ENCODE results near the gene WIPI1. TPM values are rescaled to one million over a fixed set of nuclear protein-coding genes. Genes with fewer than 3 reads are reported as not detected.

The WIPI1 gene
- total and polyA plus RNA-seq, 4 donors, result 18.5 to 53.1 (median 38.2) TPM

- 72 to 75% methylated on average over 12 of the region's 12 CpGs for WGBS, 2 donors
- Histone ChIP-seq H3K4me1 (ENCODE audit: control insufficient read depth in 1 of 2, insufficient read depth in 2 of 2, low read length in 2 of 2) (no peaks in the 10 kb centered on the region), H3K4me3 (ENCODE audit: low read length in 2 of 2) (no peak overlapping the region), H3K27me3 (ENCODE audit: control insufficient read depth in 1 of 2, insufficient read depth in 2 of 2, low read length in 1 of 2) (no peaks in the 10 kb centered on the region), H3K36me3 (ENCODE audit: control insufficient read depth in 1 of 2, insufficient read depth in 2 of 2, low read length in 1 of 2) (no peaks in the 10 kb centered on the region), H3K27ac (ENCODE audit: low read depth in 1 of 2, low read length in 2 of 2) (no peak overlapping the region), H3K9me3 (ENCODE audit: control insufficient read depth, low read length) (no peaks in the 10 kb centered on the region)
- intact Hi-C loops (cut with DNase I), result no loop called here
- ATAC-seq (ENCODE audit: low FRiP score) (peak; percentile 53), DNase-seq (peak in 1 of 2 donors; percentile 70)
Measured at GRCh38 chr17:68491381-68492231, 34.3 kb upstream of the WIPI1 start.

GRCh38 chr17:68489919-68490318 is 32.6 kb upstream of the WIPI1 start:
- Histone ChIP-seq H3K9me3 (ENCODE audit: control insufficient read depth, low read length) (no peaks in the 10 kb centered on the region), H3K4me3 (ENCODE audit: low read length in 2 of 2) (no peak overlapping the region), H3K27ac (ENCODE audit: low read depth in 1 of 2, low read length in 2 of 2) (no peak overlapping the region), H3K27me3 (ENCODE audit: control insufficient read depth in 1 of 2, insufficient read depth in 2 of 2, low read length in 1 of 2) (no peaks in the 10 kb centered on the region), H3K36me3 (ENCODE audit: control insufficient read depth in 1 of 2, insufficient read depth in 2 of 2, low read length in 1 of 2) (no peaks in the 10 kb centered on the region), H3K4me1 (ENCODE audit: control insufficient read depth in 1 of 2, insufficient read depth in 2 of 2, low read length in 2 of 2) (no peaks in the 10 kb centered on the region)
- ATAC-seq (ENCODE audit: low FRiP score), result peak; percentile 65
- intact Hi-C loops (cut with DNase I), result no loop called here
- DNase-seq, result no peak
- 63 to 67% methylated on average over 4 of the region's 4 CpGs for WGBS, 2 donors

- H3K36me3 ChIP-seq (ENCODE audit: control insufficient read depth in 1 of 2, insufficient read depth in 2 of 2, low read length in 1 of 2), result no peaks in the 10 kb centered on the region
- no peaks in the 10 kb centered on the region for H3K9me3 ChIP-seq (ENCODE audit: control insufficient read depth, low read length)
- no peaks in the 10 kb centered on the region for H3K4me1 ChIP-seq (ENCODE audit: control insufficient read depth in 1 of 2, insufficient read depth in 2 of 2, low read length in 2 of 2)
- DNase-seq (no peak), ATAC-seq (ENCODE audit: low FRiP score) (no peak)
- WGBS, 2 donors, result 47 to 59% methylated on average over 2 of the region's 2 CpGs
- intact Hi-C loops (cut with DNase I), result no loop called here
- H3K4me3 ChIP-seq (ENCODE audit: low read length in 2 of 2), result no peak overlapping the region
- H3K27ac ChIP-seq (ENCODE audit: low read depth in 1 of 2, low read length in 2 of 2), result no peak overlapping the region
- H3K27me3 ChIP-seq (ENCODE audit: control insufficient read depth in 1 of 2, insufficient read depth in 2 of 2, low read length in 1 of 2), result no peaks in the 10 kb centered on the region
Measured at GRCh38 chr17:68484458-68484857, 27.2 kb upstream of the WIPI1 start.

- Histone ChIP-seq H3K27ac (ENCODE audit: low read depth in 1 of 2, low read length in 2 of 2) (no peak overlapping the region), H3K36me3 (ENCODE audit: control insufficient read depth in 1 of 2, insufficient read depth in 2 of 2, low read length in 1 of 2) (no peaks in the 10 kb centered on the region), H3K4me1 (ENCODE audit: control insufficient read depth in 1 of 2, insufficient read depth in 2 of 2, low read length in 2 of 2) (peaks cover 0 to 3% of the 10 kb centered on the region in 2 donors), H3K4me3 (ENCODE audit: low read length in 2 of 2) (no peak overlapping the region), H3K27me3 (ENCODE audit: control insufficient read depth in 1 of 2, insufficient read depth in 2 of 2, low read length in 1 of 2) (no peaks in the 10 kb centered on the region), H3K9me3 (ENCODE audit: control insufficient read depth, low read length) (no peaks in the 10 kb centered on the region)
- DNase-seq, result no peak
- intact Hi-C loops (cut with DNase I), result no loop called here
- 52 to 62% methylated on average over 4 of the region's 4 CpGs for WGBS, 2 donors
- no peak for ATAC-seq (ENCODE audit: low FRiP score)
Measured at GRCh38 chr17:68482576-68483041, 25.3 kb upstream of the WIPI1 start.

GRCh38 chr17:68480885-68481284 is 23.6 kb upstream of the WIPI1 start:
- Histone ChIP-seq H3K9me3 (ENCODE audit: control insufficient read depth, low read length) (no peaks in the 10 kb centered on the region), H3K4me3 (ENCODE audit: low read length in 2 of 2) (no peak overlapping the region), H3K27ac (ENCODE audit: low read depth in 1 of 2, low read length in 2 of 2) (no peak overlapping the region), H3K27me3 (ENCODE audit: control insufficient read depth in 1 of 2, insufficient read depth in 2 of 2, low read length in 1 of 2) (no peaks in the 10 kb centered on the region), H3K4me1 (ENCODE audit: control insufficient read depth in 1 of 2, insufficient read depth in 2 of 2, low read length in 2 of 2) (peaks cover 0 to 3% of the 10 kb centered on the region in 2 donors), H3K36me3 (ENCODE audit: control insufficient read depth in 1 of 2, insufficient read depth in 2 of 2, low read length in 1 of 2) (no peaks in the 10 kb centered on the region)
- 88 to 91% methylated on average over 4 of the region's 4 CpGs for WGBS, 2 donors
- DNase-seq, result no peak
- intact Hi-C loops (cut with DNase I), result no loop called here
- no peak for ATAC-seq (ENCODE audit: low FRiP score)

- Histone ChIP-seq H3K27ac (ENCODE audit: low read depth in 1 of 2, low read length in 2 of 2) (no peak overlapping the region), H3K27me3 (ENCODE audit: control insufficient read depth in 1 of 2, insufficient read depth in 2 of 2, low read length in 1 of 2) (no peaks in the 10 kb centered on the region), H3K36me3 (ENCODE audit: control insufficient read depth in 1 of 2, insufficient read depth in 2 of 2, low read length in 1 of 2) (no peaks in the 10 kb centered on the region), H3K4me1 (ENCODE audit: control insufficient read depth in 1 of 2, insufficient read depth in 2 of 2, low read length in 2 of 2) (no peaks in the 10 kb centered on the region), H3K4me3 (ENCODE audit: low read length in 2 of 2) (no peak overlapping the region), H3K9me3 (ENCODE audit: control insufficient read depth, low read length) (no peaks in the 10 kb centered on the region)
- intact Hi-C loops (cut with DNase I), result no loop called here
- 98 to 100% methylated on average over 1 of the region's 1 CpG for WGBS, 2 donors
- ATAC-seq (ENCODE audit: low FRiP score) (no peak), DNase-seq (no peak)
Measured at GRCh38 chr17:68470961-68471360, 13.7 kb upstream of the WIPI1 start.

- H3K27me3 ChIP-seq (ENCODE audit: control insufficient read depth in 1 of 2, insufficient read depth in 2 of 2, low read length in 1 of 2), result no peaks in the 10 kb centered on the region
- WGBS, 2 donors, result 63 to 68% methylated on average over 1 of the region's 1 CpG
- intact Hi-C loops (cut with DNase I), result loop anchor here (5.0 to 10.0 kb wide), 4 partner anchors 44 to 296 kb away; partner anchors contain the start of gene PRKAR1A (in 2 of the 2)
- H3K4me3 ChIP-seq (ENCODE audit: low read length in 2 of 2), result no peak overlapping the region
- no peak for ATAC-seq (ENCODE audit: low FRiP score)
- no peaks in the 10 kb centered on the region for H3K9me3 ChIP-seq (ENCODE audit: control insufficient read depth, low read length)
- H3K4me1 ChIP-seq (ENCODE audit: control insufficient read depth in 1 of 2, insufficient read depth in 2 of 2, low read length in 2 of 2), result no peaks in the 10 kb centered on the region
- no peak for DNase-seq
- no peaks in the 10 kb centered on the region for H3K36me3 ChIP-seq (ENCODE audit: control insufficient read depth in 1 of 2, insufficient read depth in 2 of 2, low read length in 1 of 2)
- H3K27ac ChIP-seq (ENCODE audit: low read depth in 1 of 2, low read length in 2 of 2), result peak overlapping the region in 1 of 2 donors; percentile 55
Measured at GRCh38 chr17:68468788-68469187, 11.5 kb upstream of the WIPI1 start.

GRCh38 chr17:68468334-68468733 is 11.0 kb upstream of the WIPI1 start:
- Histone ChIP-seq H3K4me3 (ENCODE audit: low read length in 2 of 2) (no peak overlapping the region), H3K27ac (ENCODE audit: low read depth in 1 of 2, low read length in 2 of 2) (peak overlapping the region in 1 of 2 donors; percentile 50), H3K27me3 (ENCODE audit: control insufficient read depth in 1 of 2, insufficient read depth in 2 of 2, low read length in 1 of 2) (no peaks in the 10 kb centered on the region), H3K9me3 (ENCODE audit: control insufficient read depth, low read length) (no peaks in the 10 kb centered on the region), H3K36me3 (ENCODE audit: control insufficient read depth in 1 of 2, insufficient read depth in 2 of 2, low read length in 1 of 2) (no peaks in the 10 kb centered on the region), H3K4me1 (ENCODE audit: control insufficient read depth in 1 of 2, insufficient read depth in 2 of 2, low read length in 2 of 2) (no peaks in the 10 kb centered on the region)
- WGBS, 2 donors, result 2 to 3% methylated on average over 5 of the region's 5 CpGs
- DNase-seq (no peak), ATAC-seq (ENCODE audit: low FRiP score) (no peak)
- intact Hi-C loops (cut with DNase I), result loop anchor here (5.0 to 10.0 kb wide), 4 partner anchors 44 to 296 kb away; partner anchors contain the start of gene PRKAR1A (in 2 of the 2)

Data from aorta (tissue), 5 donors.